Neuron (in vitro differentiated cells): Measurements from ENCODE around the gene FAM20A.

Experiments
- H2AFZ ChIP-seq: one replicate; pipeline ENCODE4 v1.6.1; 2013; ENCODE audit warnings: low read depth, mild to moderate bottlenecking, inconsistent platforms, low read length, moderate library complexity
- H3K27me3 ChIP-seq: one replicate; pipeline ENCODE4 v1.6.1; 2013; ENCODE audit warnings: low read length; ENCODE audit not compliant: insufficient read depth
- H3K36me3 ChIP-seq: one replicate; pipeline ENCODE4 v1.6.1; 2013; ENCODE audit warnings: low read length; ENCODE audit not compliant: insufficient read depth
- H3K4me1 ChIP-seq: one replicate; pipeline ENCODE4 v1.6.1; 2013; ENCODE audit warnings: low read length; ENCODE audit not compliant: insufficient read depth
- H3K4me3 ChIP-seq: 2 replicates; pipeline ENCODE4 v1.5.1; 2013; ENCODE audit warnings: mild to moderate bottlenecking, low read length, moderate library complexity
- H3K9me3 ChIP-seq: one replicate; pipeline ENCODE4 v1.6.1; 2013; ENCODE audit warnings: low read length

The FAM20A gene

DNA sequence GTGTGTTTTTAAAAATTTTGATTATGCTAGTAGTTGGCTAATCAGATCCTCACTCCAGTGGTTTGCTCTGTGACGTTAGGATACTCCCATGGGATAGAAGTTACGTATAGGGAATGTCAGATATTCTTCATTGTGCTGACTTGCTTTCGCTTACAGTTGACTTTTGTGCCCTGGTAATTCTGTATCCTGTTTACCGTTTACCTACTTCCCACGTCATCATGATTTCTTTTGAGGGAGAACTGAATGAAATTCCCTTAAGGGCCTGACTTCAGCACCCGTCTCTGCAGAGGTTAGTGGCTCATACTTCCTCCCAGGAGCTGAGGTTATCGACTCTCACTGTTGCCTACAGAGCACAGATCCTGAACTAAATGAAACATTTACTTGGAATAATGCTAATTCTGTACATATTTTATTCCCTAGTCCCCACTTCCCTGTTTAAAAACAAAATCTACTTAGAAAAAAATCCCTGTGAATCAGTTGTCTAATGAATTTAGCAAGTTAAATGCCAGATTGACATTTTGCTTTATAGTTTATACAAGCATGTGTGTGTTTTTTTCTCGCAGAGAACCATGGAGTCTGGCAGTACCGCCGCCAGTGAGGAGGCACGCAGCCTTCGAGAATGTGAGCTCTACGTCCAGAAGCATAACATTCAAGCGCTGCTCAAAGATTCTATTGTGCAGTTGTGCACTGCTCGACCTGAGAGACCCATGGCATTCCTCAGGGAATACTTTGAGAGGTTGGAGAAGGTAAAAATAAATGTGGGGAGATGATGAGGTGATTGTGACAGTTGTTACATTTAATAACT lies 86.1 kb downstream of the FAM20A start:
- H2AFZ ChIP-seq, result no peak overlapping the region
- H3K36me3 ChIP-seq, result peaks cover 42% of the 10 kb centered on the region
- H3K4me3 ChIP-seq, result peak overlapping the region; percentile 87

GRCh38 chr17:68513932-68514331 lies 87.2 kb downstream of the FAM20A start:
- Histone ChIP-seq H3K36me3 (peaks cover 31% of the 10 kb centered on the region), H3K27me3 (no peaks in the 10 kb centered on the region), H3K4me3 (peak overlapping the region; percentile 87), H3K9me3 (peaks cover 12% of the 10 kb centered on the region), H3K4me1 (peaks cover 40% of the 10 kb centered on the region), H2AFZ (no peak overlapping the region)

More for the DNA sequence above, 86.1 kb downstream of the FAM20A start:
- peaks cover 12% of the 10 kb centered on the region for H3K9me3 ChIP-seq
- H3K4me1 ChIP-seq, result peaks cover 34% of the 10 kb centered on the region
- no peaks in the 10 kb centered on the region for H3K27me3 ChIP-seq

DNA sequence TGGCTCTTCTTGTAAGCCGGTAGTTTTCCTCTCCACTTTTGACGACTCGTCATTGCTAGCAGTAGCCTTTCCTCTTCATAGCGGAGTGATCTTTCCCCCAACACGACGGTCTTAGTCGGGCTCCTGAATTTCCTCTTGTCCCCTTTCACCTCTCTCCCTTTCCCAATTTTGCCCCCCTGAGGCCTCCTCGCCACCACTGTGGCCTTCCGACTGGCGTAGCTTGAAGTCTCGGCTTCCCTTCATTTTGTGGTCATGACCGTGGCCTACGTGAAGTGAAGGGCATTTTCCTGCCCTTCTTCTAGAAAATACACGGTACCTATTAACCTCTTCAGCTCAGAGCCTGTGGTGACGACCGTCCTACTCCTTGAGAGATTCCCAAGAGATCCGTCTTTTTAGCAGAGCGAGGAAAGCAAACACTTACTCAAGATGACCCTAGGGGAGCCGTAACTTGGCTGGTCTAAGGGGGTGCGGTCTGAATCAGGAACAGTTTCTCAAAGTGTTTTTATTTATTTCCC lies 88.2 kb downstream of the FAM20A start:
- H3K36me3 ChIP-seq, result peaks cover 23% of the 10 kb centered on the region
- peaks cover 40% of the 10 kb centered on the region for H3K4me1 ChIP-seq
- peaks cover 7% of the 10 kb centered on the region for H3K9me3 ChIP-seq
- H3K4me3 ChIP-seq, result peak overlapping the region; percentile 87
- H2AFZ ChIP-seq, result peak overlapping the region; percentile 18
- H3K27me3 ChIP-seq, result no peaks in the 10 kb centered on the region

DNA sequence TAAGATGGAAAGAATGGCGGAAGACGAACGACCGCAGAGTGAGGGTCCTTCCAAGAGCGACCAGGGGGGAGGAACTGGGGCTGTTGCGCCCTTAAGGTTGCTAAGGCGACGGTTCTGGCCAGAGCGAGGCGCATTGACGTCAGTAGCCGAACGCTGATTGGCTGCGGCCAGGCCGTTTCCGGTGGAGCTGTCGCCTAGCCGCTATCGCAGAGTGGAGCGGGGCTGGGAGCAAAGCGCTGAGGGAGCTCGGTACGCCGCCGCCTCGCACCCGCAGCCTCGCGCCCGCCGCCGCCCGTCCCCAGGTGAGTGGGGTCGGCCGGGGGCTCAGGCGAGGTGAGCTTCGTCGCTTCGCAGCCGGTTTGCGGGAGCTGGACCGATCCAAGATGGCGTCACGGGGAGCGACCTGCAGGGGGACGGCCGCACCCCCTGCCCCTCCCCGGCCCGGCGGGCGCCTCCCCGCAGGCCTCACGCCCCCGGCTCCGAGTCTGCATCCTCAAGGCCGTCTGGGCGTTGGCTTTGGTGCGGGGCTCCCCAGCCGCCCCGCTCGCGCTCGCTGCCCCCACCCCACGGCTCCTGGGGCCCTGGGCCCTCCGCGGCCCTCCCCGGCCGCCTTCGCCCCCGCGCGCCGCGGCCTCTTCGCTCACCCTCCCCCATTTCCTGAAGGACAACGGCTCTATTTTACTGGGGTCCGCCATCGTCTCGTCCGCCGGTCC lies 88.8 kb downstream of the FAM20A start, which contains the start of gene PRKAR1A:
TSS of gene PRKAR1A (plus strand) at position 184 of the 713 bp plus-strand sequence. CDS start 2,970 bp downstream, outside the sequence.
- peak within 1 kb of the TSS; percentile 77 for H2AFZ ChIP-seq
- H3K36me3 ChIP-seq, result peaks cover 17% of the 10 kb centered on the region
- H3K27me3 ChIP-seq, result no peaks in the 10 kb centered on the region
- H3K4me1 ChIP-seq, result peaks cover 40% of the 10 kb centered on the region
- peak within 1 kb of the TSS; percentile 87 for H3K4me3 ChIP-seq
- peaks cover 3% of the 10 kb centered on the region for H3K9me3 ChIP-seq

DNA sequence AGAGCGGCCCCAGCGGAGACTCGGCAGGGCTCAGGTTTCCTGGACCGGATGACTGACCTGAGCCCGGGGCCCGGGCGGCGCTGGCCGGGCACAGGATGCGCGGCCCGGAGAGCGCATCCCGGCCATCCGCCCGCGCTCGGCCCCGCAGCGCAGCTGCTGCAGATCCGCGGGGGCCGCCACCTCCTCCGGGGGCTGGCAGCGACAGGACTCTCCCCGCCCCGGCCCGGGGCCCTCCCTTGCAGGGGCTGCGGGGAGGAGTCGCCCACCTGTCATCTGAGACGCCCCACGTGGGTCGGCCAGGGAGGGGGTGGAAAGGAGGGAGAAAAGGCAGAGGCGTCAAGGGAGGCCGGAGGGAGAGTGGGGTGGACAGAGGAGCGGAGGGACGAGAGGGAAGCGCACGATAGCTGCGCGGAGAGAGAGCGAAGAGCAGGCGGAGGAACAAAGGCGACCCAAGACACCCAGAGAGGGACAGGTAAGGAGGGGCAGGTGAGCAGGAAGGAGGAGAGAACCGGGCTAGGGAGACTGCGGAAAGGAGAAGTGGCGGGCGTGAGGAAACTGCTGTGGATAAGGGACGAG lies 89.4 kb downstream of the FAM20A start:
- peak overlapping the region; percentile 77 for H2AFZ ChIP-seq
- no peaks in the 10 kb centered on the region for H3K27me3 ChIP-seq
- H3K4me1 ChIP-seq, result peaks cover 40% of the 10 kb centered on the region
- H3K36me3 ChIP-seq, result peaks cover 10% of the 10 kb centered on the region
- H3K9me3 ChIP-seq, result no peaks in the 10 kb centered on the region
- peak overlapping the region; percentile 87 for H3K4me3 ChIP-seq

GRCh38 chr17:68511254-68511670 lies 89.9 kb downstream of the FAM20A start:
- peaks cover 40% of the 10 kb centered on the region for H3K4me1 ChIP-seq
- H3K36me3 ChIP-seq, result peaks cover 7% of the 10 kb centered on the region
- H2AFZ ChIP-seq, result peak overlapping the region; percentile 77

GRCh38 chr17:68509141-68510057 lies 91.8 kb downstream of the FAM20A start:
- H3K27me3 ChIP-seq, result no peaks in the 10 kb centered on the region
- H3K4me3 ChIP-seq, result no peak overlapping the region
- H3K9me3 ChIP-seq, result no peaks in the 10 kb centered on the region
- peaks cover 22% of the 10 kb centered on the region for H3K4me1 ChIP-seq
- no peak overlapping the region for H2AFZ ChIP-seq
- no peaks in the 10 kb centered on the region for H3K36me3 ChIP-seq

More at GRCh38 chr17:68511254-68511670, 89.9 kb downstream of the FAM20A start:
- Histone ChIP-seq H3K27me3 (no peaks in the 10 kb centered on the region), H3K4me3 (peak overlapping the region; percentile 87), H3K9me3 (no peaks in the 10 kb centered on the region)

DNA sequence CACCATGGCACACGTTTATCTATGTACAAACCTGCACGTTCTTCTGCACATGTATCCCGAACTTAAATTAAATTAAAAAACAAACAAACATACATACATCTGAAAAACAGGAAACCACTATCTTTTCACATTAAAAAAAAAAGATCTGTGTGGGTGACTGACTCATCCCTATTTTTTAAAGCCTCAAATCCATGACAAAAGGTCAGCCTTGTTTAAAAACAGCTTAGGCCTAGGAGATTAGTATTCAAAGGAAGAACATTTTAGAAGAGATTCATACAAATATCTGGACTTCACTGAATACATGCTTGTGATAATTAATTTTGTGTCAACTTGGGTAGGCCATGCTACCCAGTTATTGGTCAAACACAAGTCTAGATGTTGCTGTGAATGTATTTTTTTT lies 93.6 kb downstream of the FAM20A start:
- Histone ChIP-seq H3K4me1 (peaks cover 13% of the 10 kb centered on the region), H3K9me3 (no peaks in the 10 kb centered on the region), H3K27me3 (no peaks in the 10 kb centered on the region), H3K36me3 (no peaks in the 10 kb centered on the region), H2AFZ (no peak overlapping the region), H3K4me3 (no peak overlapping the region)

- Histone ChIP-seq H3K9me3 (no peaks in the 10 kb centered on the region), H3K4me1 (peaks cover 13% of the 10 kb centered on the region), H2AFZ (no peak overlapping the region), H3K27me3 (no peaks in the 10 kb centered on the region), H3K36me3 (no peaks in the 10 kb centered on the region), H3K4me3 (no peak overlapping the region)
Observed at GRCh38 chr17:68505951-68506350, 95.2 kb downstream of the FAM20A start.

DNA sequence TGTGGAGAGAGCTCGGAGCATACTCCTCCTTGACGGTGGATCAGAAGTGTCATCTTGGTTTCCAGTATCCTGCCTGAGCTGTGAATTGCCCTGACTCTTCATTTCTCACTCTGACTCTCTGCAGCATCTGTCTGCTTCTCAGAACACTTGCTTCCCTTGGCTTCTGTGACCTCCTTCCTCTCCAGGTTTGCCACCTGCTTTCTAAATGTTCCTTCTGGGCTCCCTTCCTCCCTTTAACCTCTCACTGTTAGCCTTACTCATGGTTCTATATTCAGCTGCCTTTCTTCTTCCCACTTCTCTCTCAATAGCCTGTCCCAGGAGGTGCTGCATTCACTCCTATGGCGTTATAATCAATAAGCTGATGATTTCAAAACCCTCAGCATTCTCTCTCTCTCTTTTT lies 100.1 kb downstream of the FAM20A start:
- Histone ChIP-seq H3K9me3 (no peaks in the 10 kb centered on the region), H2AFZ (no peak overlapping the region), H3K4me3 (no peak overlapping the region)

GRCh38 chr17:68499587-68499986 lies 101.6 kb downstream of the FAM20A start:
- Histone ChIP-seq H3K4me3 (no peak overlapping the region), H3K36me3 (no peaks in the 10 kb centered on the region), H2AFZ (no peak overlapping the region), H3K27me3 (peaks cover 6% of the 10 kb centered on the region), H3K4me1 (no peaks in the 10 kb centered on the region), H3K9me3 (no peaks in the 10 kb centered on the region)

More for the DNA sequence above, 100.1 kb downstream of the FAM20A start:
- no peaks in the 10 kb centered on the region for H3K4me1 ChIP-seq
- no peaks in the 10 kb centered on the region for H3K36me3 ChIP-seq
- H3K27me3 ChIP-seq, result peaks cover 6% of the 10 kb centered on the region
